K562 (cell line): ENCODE measurements around the gene HOXC10. TPM values are rescaled to one million over a fixed set of nuclear protein-coding genes. Genes with fewer than 3 reads are reported as not detected.

Experiments used
- ATAC-seq: fragments of 200-7000 bp; cut with Tn5 transposase; 3 replicates; pipeline ENCODE4 v1.9.1; 2020; ENCODE audit warnings: moderate library complexity
- BruUV-seq: library from RNA; stranded (reverse); fragments of 400-500 nt; replicated peaks from 2 replicates; lab custom pipeline; 2021; lab: Mats Ljungman, UMichigan
- CTCF ChIA-PET: fragments of 300-600 bp; formaldehyde crosslinking; extraction: SDS; loops from one replicate; lab custom pipeline; 2021; ENCODE audit warnings: low intra/inter-chr PET ratio; lab: Yijun Ruan, JAX
- POLR2A ChIA-PET: fragments of 300-600, 350-650 bp; sonication (Branson Sonifier 250); formaldehyde crosslinking; extraction: SDS; loops from one replicate; lab custom pipeline; 2021; ENCODE audit warnings: antibody characterized with exemption, inconsistent platforms; lab: Yijun Ruan, JAX
- DNase-seq, 4 experiments: peaks; one replicate each; pipeline versions ENCODE4 v3.0.0 to v3.0.0-alpha.2; 2011 to 2018; ENCODE audit warnings: low spot score in 3 of 4, mixed read lengths in 3 of 4; ENCODE audit errors: extremely low read depth in 1 of 4
- FAIRE-seq: peaks from 2 replicates; lab custom pipeline; 2011; peaks lifted over from hg19 to GRCh38; lab: Jason Lieb, UNC
- H2AFZ ChIP-seq: 2 replicates; pipeline ENCODE4 v1.6.0; 2011; ENCODE audit warnings: low read depth, low read length, control low read depth, inconsistent platforms
- H3K27ac ChIP-seq: fragments of 200-600 bp; 3 replicates; pipeline ENCODE4 v1.8.0; 2011; ENCODE audit warnings: low read depth, mild to moderate bottlenecking, control low read depth, inconsistent platforms, low read length, moderate library complexity, mixed read lengths; ENCODE audit errors: extremely low read depth
- H3K27me3 ChIP-seq, 2 experiments: fragments of 300-600 bp in 1 of 2; 2 replicates in 1 of 2; 3 replicates in 1 of 2; pipeline versions ENCODE4 v1.6.0 to v1.8.0; 2011; ENCODE audit warnings: inconsistent platforms in 2 of 2, low read length in 2 of 2, mild to moderate bottlenecking in 1 of 2, mixed read lengths in 1 of 2, moderate library complexity in 1 of 2; ENCODE audit not compliant: control insufficient read depth in 2 of 2, insufficient read depth in 2 of 2
- H3K36me3 ChIP-seq: fragments of 300-600 bp; 3 replicates; pipeline ENCODE4 v1.8.0; 2011; ENCODE audit warnings: mild to moderate bottlenecking, low read length, inconsistent platforms; ENCODE audit not compliant: control insufficient read depth, insufficient read depth
- H3K4me1 ChIP-seq, 2 experiments: fragments of 200-600 bp in 1 of 2; replicated peaks in 1 of 2; 2 replicates in 1 of 2; 3 replicates in 1 of 2; pipeline versions ENCODE4 v1.5.1 to v1.8.0; 2011; ENCODE audit warnings: inconsistent platforms in 2 of 2, low read length in 2 of 2, mild to moderate bottlenecking in 1 of 2, mixed read lengths in 1 of 2, moderate library complexity in 1 of 2; ENCODE audit not compliant: control insufficient read depth in 2 of 2, insufficient read depth in 2 of 2
- H3K4me2 ChIP-seq: 2 replicates; pipeline ENCODE4 v1.6.1; 2011; ENCODE audit warnings: low read length, control low read depth, inconsistent platforms, mixed read lengths; ENCODE audit not compliant: insufficient read depth
- H3K4me3 ChIP-seq: fragments of 200-600 bp; sonication (generic), shearing (Covaris generic); 2 replicates; pipeline ENCODE4 v1.5.1; 2016; ENCODE audit warnings: control low read depth, inconsistent platforms
- H3K79me2 ChIP-seq: fragments of 200-600 bp; 3 replicates; pipeline ENCODE4 v1.8.0; 2011; ENCODE audit warnings: low read length, inconsistent platforms; ENCODE audit not compliant: control insufficient read depth, insufficient read depth
- H3K9ac ChIP-seq, 2 experiments: 2 replicates each; pipeline versions ENCODE4 v1.6.0 to v1.6.1; 2011; ENCODE audit warnings: low read depth in 2 of 2, low read length in 2 of 2, control low read depth in 1 of 2, inconsistent platforms in 1 of 2, mild to moderate bottlenecking in 1 of 2, mixed read lengths in 1 of 2; ENCODE audit not compliant: insufficient read depth in 1 of 2
- H3K9me1 ChIP-seq: one replicate; pipeline ENCODE4 v1.6.0; 2011; ENCODE audit warnings: inconsistent platforms, mild to moderate bottlenecking, low read length, moderate library complexity; ENCODE audit not compliant: control insufficient read depth, insufficient read depth
- H3K9me3 ChIP-seq: replicated peaks from 2 replicates; pipeline ENCODE4 v1.5.1; 2011; ENCODE audit warnings: low read depth, low read length, inconsistent platforms; ENCODE audit not compliant: control insufficient read depth, insufficient read depth
- H4K20me1 ChIP-seq: replicated peaks from 2 replicates; pipeline ENCODE4 v1.6.1; 2011; ENCODE audit warnings: low read length, inconsistent platforms, mixed read lengths; ENCODE audit not compliant: control insufficient read depth, insufficient read depth
- BCL6 ChIP-seq: fragments of 250-450 bp; sonication (Bioruptor Pico); IDR thresholded peaks from 2 replicates; pipeline ENCODE4 v1.4.0; 2020
- DIDO1 ChIP-seq: fragments of 450-650 bp; IDR thresholded peaks from 2 replicates; pipeline ENCODE4 v1.6.1; 2016; ENCODE audit warnings: low read depth, missing biosample characterization, missing genetic modification characterization
- DMBX1 ChIP-seq: fragments of 250-450 bp; sonication (Bioruptor Pico); IDR thresholded peaks from 2 replicates; pipeline ENCODE4 v1.8.0; 2022; ENCODE audit warnings: inconsistent platforms, mild to moderate bottlenecking, moderate library complexity, borderline replicate concordance
- FOXM1 ChIP-seq, 2 experiments: fragments of 450-650 bp in 1 of 2; sonication (generic) in 1 of 2; formaldehyde crosslinking in 1 of 2; IDR thresholded peaks; 2 replicates each; pipeline versions ENCODE4 v1.6.1 to v1.9.0; 2017 to 2022; ENCODE audit warnings: low read depth in 2 of 2, mild to moderate bottlenecking in 2 of 2, missing genetic modification reagents in 1 of 2, moderate library complexity in 1 of 2
- HNRNPLL ChIP-seq: fragments of 200-400 bp; formaldehyde crosslinking; IDR thresholded peaks from 2 replicates; pipeline ENCODE4 v1.6.1; 2017; ENCODE audit warnings: low read length, low read depth, mild to moderate bottlenecking; ENCODE audit not compliant: poor library complexity, severe bottlenecking
- NCOA6 ChIP-seq: fragments of 450-650 bp; IDR thresholded peaks from 2 replicates; pipeline ENCODE4 v1.6.1; 2017; ENCODE audit warnings: mild to moderate bottlenecking
- NRF1 ChIP-seq, 2 experiments: fragments of 450-650 bp; IDR thresholded peaks in 1 of 2; conservative IDR thresholded peaks in 1 of 2; 2 replicates each; pipeline ENCODE4 v1.6.1; 2014; ENCODE audit warnings: mild to moderate bottlenecking in 2 of 2
- PTTG1 ChIP-seq: fragments of 450-650 bp; IDR thresholded peaks from 2 replicates; pipeline ENCODE4 v1.6.1; 2016; ENCODE audit warnings: low read depth, mild to moderate bottlenecking, missing genetic modification characterization, missing compliant biosample characterization
- RNF2 ChIP-seq: sonication (generic); IDR thresholded peaks from 2 replicates; pipeline ENCODE4 v1.6.1; 2016
- SAFB2 ChIP-seq: fragments of 200-400 bp; formaldehyde crosslinking; IDR thresholded peaks from 2 replicates; pipeline ENCODE4 v1.6.1; 2018; ENCODE audit warnings: borderline replicate concordance, low read length, low read depth, moderate library complexity; ENCODE audit not compliant: severe bottlenecking
- SIN3A ChIP-seq, 2 experiments: fragments of 150-350 bp in 1 of 2; IDR thresholded peaks; 2 replicates each; pipeline ENCODE4 v1.6.1; 2011 to 2016; ENCODE audit warnings: borderline replicate concordance in 2 of 2, low read depth in 2 of 2, low read length in 2 of 2, mild to moderate bottlenecking in 2 of 2, moderate library complexity in 2 of 2; ENCODE audit not compliant: control insufficient read depth in 1 of 2
- ZC3H8 ChIP-seq: fragments of 450-650 bp; IDR thresholded peaks from 2 replicates; pipeline ENCODE4 v1.6.1; 2017
- ZNF140 ChIP-seq: fragments of 250-450 bp; sonication (Bioruptor Pico); IDR thresholded peaks from 2 replicates; pipeline ENCODE4 v1.8.0; 2021; ENCODE audit warnings: moderate library complexity, mild to moderate bottlenecking, inconsistent platforms
- ZNF174 ChIP-seq: fragments of 250-450 bp; sonication (Bioruptor Pico); IDR thresholded peaks from 2 replicates; pipeline ENCODE4 v1.4.0; 2020; ENCODE audit warnings: mild to moderate bottlenecking
- ZNF41 ChIP-seq: fragments of 250-450 bp; sonication (Bioruptor Pico); conservative IDR thresholded peaks from 2 replicates; pipeline ENCODE4 v1.4.0; 2020; ENCODE audit warnings: mild to moderate bottlenecking
- WGBS: fragments of 100-300 bp; shearing (Covaris generic); methylation state at CpG from one replicate; pipeline ENCODE4 v1.1.6; 2016; ENCODE audit warnings: low coverage, mixed read lengths; ENCODE audit not compliant: insufficient coverage; ENCODE audit errors: missing lambda C conversion rate; 5-methylcytosine and 5-hydroxymethylcytosine counted together
- in situ Hi-C: fragments of 300-500 bp; cut with MboI; formaldehyde crosslinking; loops from 4 replicates; pipeline ENCODE4 v1.15.0; 2018; ENCODE audit warnings: inconsistent platforms, mixed read lengths
- intact Hi-C: fragments of 100-400 bp; cut with micrococcal nuclease; formaldehyde crosslinking; loops from 2 replicates; pipeline ENCODE4 v1.14.2; 2022
- polyA plus RNA-seq, 8 experiments: library from polyadenylated mRNA; depleted of rRNA in 4 of 8; stranded (reverse) in 5 of 8; unstranded in 3 of 8; fragments of >200 nt; fragmentation: Nextera tagmentation in 2 of 8; fragmentation: Illumina TruSeq in 1 of 8; extraction: Ambion mirVana in 2 of 8; extraction: Trizol in 1 of 8; gene quantifications; 2 replicates each; pipeline versions ENCODE4 v1.2.1 to v1.2.3, GENCODE V29; 2011 to 2014; ENCODE audit warnings: inconsistent platforms in 1 of 8, missing spikeins in 1 of 8
- total RNA-seq, 7 experiments: library from RNA; depleted of rRNA in 6 of 7; stranded (reverse); fragments of >200 nt in 6 of 7; fragmentation: Illumina TruSeq in 2 of 7; extraction: Trizol in 2 of 7; gene quantifications; 2 replicates each; pipeline versions ENCODE4 v1.2.1 to v1.2.3, GENCODE V29; 2011 to 2021; ENCODE audit warnings: low replicate concordance in 1 of 7
- TF ChIP-seq, protein P1 (sequence below), 2 experiments: fragments of 250-450 bp in 1 of 2; fragments of 450-650 bp in 1 of 2; sonication (Bioruptor Pico) in 1 of 2; IDR thresholded peaks; 2 replicates each; pipeline versions ENCODE4 v1.6.1 to v1.8.0; 2016 to 2021; ENCODE audit warnings: mild to moderate bottlenecking in 2 of 2, moderate library complexity in 2 of 2, missing compliant biosample characterization in 1 of 2, missing genetic modification characterization in 1 of 2
- TF ChIP-seq, protein P2 (sequence below): fragments of 200-800 bp; sonication (Bioruptor generic); IDR thresholded peaks from 2 replicates; pipeline ENCODE4 v1.6.1; 2017; ENCODE audit warnings: missing genetic modification characterization, missing compliant biosample characterization

The HOXC10 gene
- total and polyA plus RNA-seq, 9 of the 15 experiments (the other 6 are each of a cell fraction or from before 2014, with no cell fraction given), result 0.13 to 0.77 (median 0.35) TPM; not detected in 2

DNA sequence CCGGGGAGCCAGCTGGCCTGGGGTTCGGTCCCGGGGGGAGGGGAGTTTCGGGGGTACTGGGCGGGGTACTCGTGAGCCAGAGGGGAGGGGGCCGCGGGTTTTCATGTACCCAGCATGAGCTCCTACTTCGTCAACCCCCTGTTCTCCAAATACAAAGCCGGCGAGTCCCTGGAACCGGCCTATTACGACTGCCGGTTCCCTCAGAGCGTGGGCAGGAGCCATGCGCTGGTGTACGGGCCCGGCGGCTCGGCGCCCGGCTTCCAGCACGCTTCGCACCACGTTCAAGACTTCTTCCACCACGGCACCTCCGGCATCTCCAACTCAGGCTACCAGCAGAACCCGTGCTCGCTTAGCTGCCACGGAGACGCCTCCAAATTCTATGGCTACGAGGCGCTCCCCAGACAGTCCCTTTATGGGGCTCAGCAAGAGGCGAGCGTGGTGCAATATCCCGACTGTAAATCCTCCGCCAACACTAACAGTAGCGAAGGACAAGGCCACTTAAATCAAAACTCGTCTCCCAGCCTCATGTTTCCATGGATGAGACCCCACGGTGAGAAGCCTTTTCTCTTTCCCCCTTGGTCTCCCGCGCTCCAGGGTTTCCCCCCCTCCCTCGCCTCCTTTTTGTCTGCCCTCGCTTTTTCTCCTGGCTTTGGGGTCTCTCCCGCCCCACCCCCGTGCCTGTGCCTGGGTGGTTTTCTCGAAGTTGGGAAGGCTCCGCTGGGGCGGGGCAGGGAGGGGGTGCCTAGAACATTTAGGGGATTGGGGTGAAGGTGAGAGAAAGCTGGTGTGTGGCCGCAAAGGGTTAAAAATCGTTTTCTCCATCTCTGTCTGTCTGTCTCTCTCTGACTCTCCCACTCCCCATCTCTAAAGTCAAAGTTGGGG is 24.5 kb downstream of the HOXC10 start:
- in situ Hi-C loops, result no loop called here
- peaks cover 14 to 29% of the 10 kb centered on the region in 2 experiments for H3K4me1 ChIP-seq
- no peak for ATAC-seq
- no peaks in the 10 kb centered on the region for H3K27me3 ChIP-seq
- intact Hi-C loops, result loop anchor here (10.0 kb wide), 1 partner anchor 285 kb away; no protein-coding TSS in a partner anchor
- no peaks in the 10 kb centered on the region; the same call in 1 of the 2 replicates for H4K20me1 ChIP-seq
- H3K79me2 ChIP-seq, result no peaks in the 10 kb centered on the region; the same call in 2 of the 3 replicates
- no peak overlapping the region for H2AFZ ChIP-seq
- H3K4me2 ChIP-seq, result no peak overlapping the region
- FAIRE-seq, result no peak
- no peak for TF ChIP-seq HNRNPLL
- TF ChIP-seq, protein P1, sequence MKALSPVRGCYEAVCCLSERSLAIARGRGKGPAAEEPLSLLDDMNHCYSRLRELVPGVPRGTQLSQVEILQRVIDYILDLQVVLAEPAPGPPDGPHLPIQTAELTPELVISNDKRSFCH (CRISPR knock-in tag; IDR thresholded peaks at IDR 0.05), result no peak
- TF ChIP-seq, protein P1 (tag; IDR thresholded peaks at IDR 0.05), result no peak
- TF ChIP-seq ZC3H8, result no peak
- no peak for TF ChIP-seq ZNF140 (CRISPR knock-in tag)
- TF ChIP-seq NRF1 (conservative IDR thresholded peaks at IDR 0.05 in 1 of 2, IDR thresholded peaks at IDR 0.05 in 1 of 2), result no peak
- no peak for TF ChIP-seq SIN3A (IDR thresholded peaks at IDR 0.05; ENCODE audit: borderline replicate concordance in 2 of 2, control insufficient read depth in 1 of 2, low read depth in 2 of 2, low read length in 2 of 2)
- TF ChIP-seq DMBX1 (CRISPR knock-in tag), result no peak
- TF ChIP-seq, protein P2, sequence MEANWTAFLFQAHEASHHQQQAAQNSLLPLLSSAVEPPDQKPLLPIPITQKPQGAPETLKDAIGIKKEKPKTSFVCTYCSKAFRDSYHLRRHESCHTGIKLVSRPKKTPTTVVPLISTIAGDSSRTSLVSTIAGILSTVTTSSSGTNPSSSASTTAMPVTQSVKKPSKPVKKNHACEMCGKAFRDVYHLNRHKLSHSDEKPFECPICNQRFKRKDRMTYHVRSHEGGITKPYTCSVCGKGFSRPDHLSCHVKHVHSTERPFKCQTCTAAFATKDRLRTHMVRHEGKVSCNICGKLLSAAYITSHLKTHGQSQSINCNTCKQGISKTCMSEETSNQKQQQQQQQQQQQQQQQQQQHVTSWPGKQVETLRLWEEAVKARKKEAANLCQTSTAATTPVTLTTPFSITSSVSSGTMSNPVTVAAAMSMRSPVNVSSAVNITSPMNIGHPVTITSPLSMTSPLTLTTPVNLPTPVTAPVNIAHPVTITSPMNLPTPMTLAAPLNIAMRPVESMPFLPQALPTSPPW (CRISPR knock-in tag), result no peak
- no peak for TF ChIP-seq ZNF41 (CRISPR knock-in tag)
- TF ChIP-seq PTTG1 (tag), result no peak
- no peak for TF ChIP-seq RNF2
- TF ChIP-seq DIDO1, result no peak
- no peak for TF ChIP-seq FOXM1 (IDR thresholded peaks at IDR 0.05; ENCODE audit: low read depth)
- TF ChIP-seq FOXM1 (CRISPR knock-in tag; IDR thresholded peaks at IDR 0.05; ENCODE audit: low read depth), result no peak
- no peak for TF ChIP-seq SAFB2
- TF ChIP-seq ZNF174, result no peak
- TF ChIP-seq BCL6 (CRISPR knock-in tag), result no peak
- TF ChIP-seq NCOA6, result no peak
- H3K9me1 ChIP-seq, result no peaks in the 10 kb centered on the region
- no peaks in the 10 kb centered on the region for H3K9me3 ChIP-seq
- H3K27ac ChIP-seq, result no peak overlapping the region
- DNase-seq, result no peak
- CTCF ChIA-PET, result no interaction called here
- POLR2A ChIA-PET, result interaction anchor here (0.6 to 1.5 kb wide), 3 partner anchors 8 to 721 kb away, joined by 3 to 8 read pairs (median 4); no protein-coding TSS in a partner anchor
- 87% methylated on average over 25 of the region's 51 CpGs for WGBS
- no peak overlapping the region for H3K9ac ChIP-seq
- H3K36me3 ChIP-seq, result no peaks in the 10 kb centered on the region
- H3K4me3 ChIP-seq, result no peak overlapping the region
- BruUV-seq, result no TSS peak
